KOPT-K1 (cell line): ENCODE results near the gene ZFYVE28.

Experiments used
- H3K27ac ChIP-seq: fragments of 200-600 bp; sonication (generic); 2 replicates; pipeline ENCODE4 v1.5.1; 2016; ENCODE audit warnings: antibody characterized with exemption, mild to moderate bottlenecking, low read depth, low read length; ENCODE audit not compliant: poor library complexity, severe bottlenecking
- H3K36me3 ChIP-seq: fragments of 200-600 bp; sonication (generic); 2 replicates; pipeline ENCODE4 v1.5.1; 2017; ENCODE audit warnings: antibody characterized with exemption, mild to moderate bottlenecking, low read length, moderate library complexity; ENCODE audit not compliant: insufficient read depth
- H3K9me3 ChIP-seq: fragments of 200-600 bp; sonication (generic); 2 replicates; pipeline ENCODE4 v1.5.1; 2017; ENCODE audit warnings: antibody characterized with exemption, low read length, mild to moderate bottlenecking; ENCODE audit not compliant: insufficient read depth, poor library complexity, severe bottlenecking

The ZFYVE28 gene

GRCh38 chr4:2260344-2261109 is 157.9 kb downstream of the ZFYVE28 start:
- no peaks in the 10 kb centered on the region for H3K36me3 ChIP-seq
- H3K9me3 ChIP-seq: no peaks in the 10 kb centered on the region
- no peak overlapping the region for H3K27ac ChIP-seq

- no peak overlapping the region for H3K27ac ChIP-seq
- no peaks in the 10 kb centered on the region for H3K36me3 ChIP-seq
- no peaks in the 10 kb centered on the region for H3K9me3 ChIP-seq
These were observed 158.7 kb downstream of the ZFYVE28 start for GRCh38 chr4:2259541-2260343.

GRCh38 chr4:2259036-2259540 is 159.4 kb downstream of the ZFYVE28 start:
- H3K9me3 ChIP-seq: no peaks in the 10 kb centered on the region
- H3K27ac ChIP-seq: no peak overlapping the region
- no peaks in the 10 kb centered on the region for H3K36me3 ChIP-seq

- Histone ChIP-seq H3K9me3 (no peaks in the 10 kb centered on the region), H3K27ac (no peak overlapping the region), H3K36me3 (no peaks in the 10 kb centered on the region)
These were observed 160.1 kb downstream of the ZFYVE28 start for GRCh38 chr4:2258091-2259035.

- no peak overlapping the region for H3K27ac ChIP-seq
- H3K36me3 ChIP-seq: no peaks in the 10 kb centered on the region
- no peaks in the 10 kb centered on the region for H3K9me3 ChIP-seq
These were observed 160.9 kb downstream of the ZFYVE28 start for GRCh38 chr4:2257361-2258081.

GRCh38 chr4:2256781-2257191 is 161.7 kb downstream of the ZFYVE28 start:
- no peaks in the 10 kb centered on the region for H3K36me3 ChIP-seq
- no peaks in the 10 kb centered on the region for H3K9me3 ChIP-seq
- no peak overlapping the region for H3K27ac ChIP-seq

- H3K36me3 ChIP-seq: no peaks in the 10 kb centered on the region
- no peak overlapping the region for H3K27ac ChIP-seq
- H3K9me3 ChIP-seq: no peaks in the 10 kb centered on the region
These were observed 162.2 kb downstream of the ZFYVE28 start for GRCh38 chr4:2256156-2256731.

- Histone ChIP-seq H3K36me3 (no peaks in the 10 kb centered on the region), H3K9me3 (no peaks in the 10 kb centered on the region), H3K27ac (no peak overlapping the region)
These were observed 162.8 kb downstream of the ZFYVE28 start for GRCh38 chr4:2255501-2256155.

GRCh38 chr4:2254665-2255500 is 163.6 kb downstream of the ZFYVE28 start:
- Histone ChIP-seq H3K27ac (no peak overlapping the region), H3K36me3 (no peaks in the 10 kb centered on the region), H3K9me3 (no peaks in the 10 kb centered on the region)

GRCh38 chr4:2253160-2254084 is 165.0 kb downstream of the ZFYVE28 start:
- Histone ChIP-seq H3K9me3 (no peaks in the 10 kb centered on the region), H3K27ac (no peak overlapping the region), H3K36me3 (no peaks in the 10 kb centered on the region; the same call in 1 of the 2 replicates)

GRCh38 chr4:2252530-2253091 is 165.8 kb downstream of the ZFYVE28 start:
- Histone ChIP-seq H3K27ac (no peak overlapping the region), H3K36me3 (no peaks in the 10 kb centered on the region; the same call in 1 of the 2 replicates), H3K9me3 (no peaks in the 10 kb centered on the region)
